Adrenal gland (tissue), 12 donors: Measurements from ENCODE around the gene JUND. TPM values are rescaled to one million over a fixed set of nuclear protein-coding genes. Genes with fewer than 3 reads are reported as not detected.

Experiments used
- DNase-seq, 7 donors: peaks; one replicate each; pipeline ENCODE4 v3.0.0-alpha.2; 2019 to 2020
- H3K27ac ChIP-seq, 5 donors: fragments of 200-600 bp; sonication (generic) in 4 of 5; 1 replicate in 3 of 5; 2 replicates in 2 of 5; pipeline versions ENCODE4 v1.5.1 to v1.8.0; 2016 to 2020; ENCODE audit warnings: mild to moderate bottlenecking in 1 of 5
- H3K27me3 ChIP-seq: fragments of 200-600 bp; 2 replicates; pipeline ENCODE4 v1.8.0; 2021
- H3K36me3 ChIP-seq, 2 donors: fragments of 200-600 bp; replicated peaks in 1 of 2; 1 replicate in 1 of 2; 2 replicates in 1 of 2; pipeline versions ENCODE4 v1.5.1 to v1.8.0; 2018 to 2022
- H3K4me1 ChIP-seq, 2 donors: fragments of 200-600 bp; replicated peaks in 1 of 2; 1 replicate in 1 of 2; 2 replicates in 1 of 2; pipeline versions ENCODE4 v1.5.1 to v1.8.0; 2018 to 2021
- H3K4me3 ChIP-seq, 4 donors: fragments of 200-600 bp; sonication (generic) in 3 of 4; one replicate each; pipeline ENCODE4 v1.5.1; 2016 to 2018
- H3K9me3 ChIP-seq, 3 donors: fragments of 200-600 bp; sonication (generic) in 1 of 3; replicated peaks in 1 of 3; 1 replicate in 2 of 3; 2 replicates in 1 of 3; pipeline versions ENCODE4 v1.5.1 to v1.8.0; 2016 to 2021
- CTCF ChIP-seq, 6 experiments: fragments of 450-650 bp in 4 of 6; fragments of 200-600 bp in 2 of 6; sonication (generic) in 1 of 6; IDR thresholded peaks; 1 replicate in 5 of 6; 2 replicates in 1 of 6; pipeline versions ENCODE4 v1.5.1 to v1.8.0; 2016 to 2021; ENCODE audit warnings: antibody characterized with exemption in 6 of 6, mild to moderate bottlenecking in 2 of 6, moderate library complexity in 1 of 6
- POLR2A ChIP-seq, 2 donors: fragments of 450-650 bp; IDR thresholded peaks; one replicate each; pipeline ENCODE4 v1.6.1; 2017; ENCODE audit warnings: antibody characterized with exemption in 2 of 2, mild to moderate bottlenecking in 2 of 2, moderate library complexity in 1 of 2
- WGBS, 4 donors: extraction: QIAGEN DNeasy Blood & Tissue Kit in 2 of 4; methylation state at CpG; one replicate each; pipeline versions ENCODE4 v1.1.5 to v1.1.7; 2013 to 2017; 5-methylcytosine and 5-hydroxymethylcytosine counted together
- intact Hi-C, 2 donors: fragments of 100-400 bp; cut with DNase I; formaldehyde crosslinking; loops; one replicate each; pipeline versions ENCODE4 v1.14.1 to v1.15.0; 2022 to 2023
- polyA plus RNA-seq, 3 donors: library from polyadenylated mRNA; stranded (reverse); fragments of 200-250 nt in 2 of 3; fragments of 350-450 nt in 1 of 3; fragmentation: Illumina TruSeq in 1 of 3; extraction: RNeasy Lipid Tissue Mini Kit (QIAGEN cat#74804) in 1 of 3; gene quantifications; one replicate each; pipeline ENCODE4 v1.2.3, GENCODE V29; 2013 to 2014
- total RNA-seq, 9 donors: library from RNA; depleted of rRNA in 4 of 9; stranded (reverse); fragments of >200 nt in 4 of 9; fragments of 120-200 nt in 1 of 9; fragmentation: NEBNext Ultra II Directional in 1 of 9; extraction: Animal tissue kit (Norgen Biotek cat#: 25700) in 1 of 9; gene quantifications; one replicate each; pipeline versions ENCODE4 v1.1.0 to v1.2.4, GENCODE V29; 2013 to 2023
- donor health status: healthy with polysubstance abuse.
- donor health status: Bipolar disorder and iron deficiency.
- donor health status: DM: yes; HTN: yes; CAD: no.
- donor health status: DM: no; HTN: no; CAD: no.
- donor health status: DM: no; HTN: no; CAD: no.
- donor health status: DM: yes; HTN: yes; CAD: no.

The JUND gene
- total and polyA plus RNA-seq, 12 donors = 35.9 to 533 (median 242) TPM

- no peaks in the 10 kb centered on the region for H3K27me3 ChIP-seq
- peak overlapping the region in 2 of 4 donors; percentile 4 to 35 for H3K4me3 ChIP-seq
- H3K4me1 ChIP-seq = peaks cover 56 to 58% of the 10 kb centered on the region in 2 donors
- H3K27ac ChIP-seq = peak overlapping the region; percentile 90 to 99 (median 98)
- peak; percentile 94 to 97 (median 96) for DNase-seq
- peaks cover 0 to 9% of the 10 kb centered on the region in 2 donors for H3K36me3 ChIP-seq
- TF ChIP-seq CTCF (IDR thresholded peaks at IDR 0.05) = peak in 1 of 6 experiments; percentile 2
- peak; percentile 66 to 92 for TF ChIP-seq POLR2A (IDR thresholded peaks at IDR 0.05)
- no peaks in the 10 kb centered on the region for H3K9me3 ChIP-seq
- intact Hi-C loops = no loop called here
- WGBS, 4 donors = 0 to 2% (median 0%) methylated on average over 17 to 29 of the region's 29 CpGs
These were observed 23.3 kb upstream of the JUND start for GRCh38 chr19:18304458-18305310.

DNA sequence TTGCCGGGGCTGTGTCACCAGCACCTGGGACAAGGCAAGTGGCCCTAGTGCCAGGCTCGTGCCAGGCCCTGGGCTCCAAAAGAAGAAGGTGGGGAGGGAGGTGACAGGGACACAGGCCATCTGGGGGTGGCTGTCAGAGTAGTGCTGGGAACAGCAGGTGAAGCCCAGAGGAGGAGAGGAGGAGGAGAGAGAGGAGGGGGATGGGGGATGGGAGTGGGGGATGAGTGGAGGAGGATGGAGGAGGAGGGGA, 22.7 kb upstream of the JUND start:
- WGBS, 4 donors = 0 to 20% (median 1%) methylated on average over 1 to 2 of the region's 2 CpGs
- intact Hi-C loops = no loop called here
- DNase-seq = peak in 4 of 7 donors; percentile 79 to 86 (median 84)
- Histone ChIP-seq H3K9me3 (no peaks in the 10 kb centered on the region), H3K4me1 (peaks cover 53 to 55% of the 10 kb centered on the region in 2 donors), H3K36me3 (peaks cover 0 to 5% of the 10 kb centered on the region in 2 donors), H3K4me3 (peak overlapping the region in 1 of 4 donors; percentile 35), H3K27me3 (no peaks in the 10 kb centered on the region), H3K27ac (peak overlapping the region; percentile 90 to 99 (median 98))
- TF ChIP-seq CTCF (IDR thresholded peaks at IDR 0.05) (no peak), POLR2A (IDR thresholded peaks at IDR 0.05) (no peak)

- TF ChIP-seq CTCF (IDR thresholded peaks at IDR 0.05) (peak in 1 of 6 experiments; percentile 3), POLR2A (IDR thresholded peaks at IDR 0.05) (no peak)
- Histone ChIP-seq H3K27ac (peak overlapping the region; percentile 18 to 99 (median 87)), H3K36me3 (no peaks in the 10 kb centered on the region), H3K27me3 (no peaks in the 10 kb centered on the region), H3K4me3 (no peak overlapping the region), H3K4me1 (peaks cover 42 to 47% of the 10 kb centered on the region in 2 donors), H3K9me3 (no peaks in the 10 kb centered on the region)
- 53 to 89% (median 63%) methylated on average over 1 to 4 of the region's 4 CpGs for WGBS, 4 donors
- intact Hi-C loops = no loop called here
- DNase-seq = peak in 1 of 7 donors; percentile 37
These were observed 20.3 kb upstream of the JUND start for GRCh38 chr19:18301718-18302111.

- 14 to 33% (median 28%) methylated on average over 8 to 18 of the region's 18 CpGs for WGBS, 4 donors
- Histone ChIP-seq H3K36me3 (no peaks in the 10 kb centered on the region), H3K4me3 (no peak overlapping the region), H3K27me3 (no peaks in the 10 kb centered on the region), H3K4me1 (peaks cover 42 to 47% of the 10 kb centered on the region in 2 donors), H3K27ac (peak overlapping the region; percentile 58 to 99 (median 87)), H3K9me3 (no peaks in the 10 kb centered on the region)
- intact Hi-C loops = no loop called here
- DNase-seq = peak; percentile 88 to 97 (median 94)
- TF ChIP-seq POLR2A (IDR thresholded peaks at IDR 0.05) (peak in 1 of 2 donors; percentile 33), CTCF (IDR thresholded peaks at IDR 0.05) (no peak)
These were observed 19.7 kb upstream of the JUND start for GRCh38 chr19:18300930-18301717.
